SK-N-SH treated with all-trans-retinoic acid at 6 μM for 48 hours (cell line): Measurements from ENCODE around the gene PRRC1.

Experiments
- ATAC-seq: fragments of 200-7000 bp; cut with Tn5 transposase; 3 replicates; pipeline ENCODE4 v1.9.1; 2020; ENCODE audit warnings: mild to moderate bottlenecking, moderate library complexity
- ARNTL ChIP-seq: fragments of 450-650 bp; formaldehyde crosslinking; IDR thresholded peaks from 2 replicates; pipeline ENCODE4 v1.5.0; 2020; ENCODE audit warnings: low read depth, mild to moderate bottlenecking, moderate library complexity, borderline replicate concordance
- BACH2 ChIP-seq: fragments of 250-450 bp; sonication (Bioruptor Pico); IDR thresholded peaks from 2 replicates; pipeline ENCODE4 v1.9.0; 2021; ENCODE audit warnings: mild to moderate bottlenecking, borderline replicate concordance
- CREB5 ChIP-seq: fragments of 250-450 bp; sonication (Bioruptor Pico); IDR thresholded peaks from 2 replicates; pipeline ENCODE4 v1.5.1; 2020; ENCODE audit warnings: low read depth, mild to moderate bottlenecking, moderate library complexity
- CSDC2 ChIP-seq: fragments of 250-450 bp; sonication (Bioruptor Pico); IDR thresholded peaks from 2 replicates; pipeline ENCODE4 v1.5.0; 2020; ENCODE audit warnings: mild to moderate bottlenecking, moderate library complexity
- CSRNP3 ChIP-seq: fragments of 250-450 bp; sonication (Bioruptor Pico); IDR thresholded peaks from 2 replicates; pipeline ENCODE4 v1.5.1; 2021; ENCODE audit warnings: mild to moderate bottlenecking, moderate library complexity
- ESRRG ChIP-seq: fragments of 250-450 bp; sonication (Bioruptor Pico); IDR thresholded peaks from 2 replicates; pipeline ENCODE4 v1.6.1; 2021; ENCODE audit warnings: mild to moderate bottlenecking
- GLIS3 ChIP-seq: fragments of 250-450 bp; sonication (Bioruptor Pico); IDR thresholded peaks from 2 replicates; pipeline ENCODE4 v1.5.0; 2020; ENCODE audit warnings: mild to moderate bottlenecking, moderate library complexity
- ISL1 ChIP-seq: fragments of 250-450 bp; sonication (Bioruptor Pico); IDR thresholded peaks from 2 replicates; pipeline ENCODE4 v2.1.2; 2022; ENCODE audit warnings: mild to moderate bottlenecking, moderate library complexity
- OSR1 ChIP-seq: fragments of 250-450 bp; sonication (Bioruptor Pico); IDR thresholded peaks from 2 replicates; pipeline ENCODE4 v1.8.0; 2022; ENCODE audit warnings: moderate library complexity, mild to moderate bottlenecking, inconsistent platforms
- PATZ1 ChIP-seq: fragments of 250-450 bp; sonication (Bioruptor Pico); IDR thresholded peaks from 2 replicates; pipeline ENCODE4 v1.8.0; 2020; ENCODE audit warnings: mild to moderate bottlenecking, moderate library complexity, borderline replicate concordance
- POU6F1 ChIP-seq: fragments of 250-450 bp; sonication (Bioruptor Pico); IDR thresholded peaks from 2 replicates; pipeline ENCODE4 v1.8.0; 2021; ENCODE audit warnings: low read depth, mild to moderate bottlenecking, moderate library complexity, borderline replicate concordance
- PPARA ChIP-seq: fragments of 250-450 bp; sonication (Bioruptor Pico); IDR thresholded peaks from 2 replicates; pipeline ENCODE4 v1.5.0; 2020; ENCODE audit warnings: mild to moderate bottlenecking, borderline replicate concordance
- RARB ChIP-seq: fragments of 250-450 bp; sonication (Bioruptor Pico); IDR thresholded peaks from 2 replicates; pipeline ENCODE4 v1.8.0; 2021; ENCODE audit warnings: mild to moderate bottlenecking, moderate library complexity
- SNAI2 ChIP-seq: fragments of 250-450 bp; sonication (Bioruptor Pico); IDR thresholded peaks from 2 replicates; pipeline ENCODE4 v1.5.0; 2020; ENCODE audit warnings: mild to moderate bottlenecking, moderate library complexity
- TCF4 ChIP-seq: fragments of 250-450 bp; sonication (Bioruptor Pico); IDR thresholded peaks from 2 replicates; pipeline ENCODE4 v1.8.0; 2021; ENCODE audit warnings: mild to moderate bottlenecking, moderate library complexity, borderline replicate concordance
- TOX ChIP-seq: fragments of 250-450 bp; sonication (Bioruptor Pico); IDR thresholded peaks from 2 replicates; pipeline ENCODE4 v1.8.0; 2021; ENCODE audit warnings: mild to moderate bottlenecking, moderate library complexity, borderline replicate concordance
- TSHZ2 ChIP-seq: fragments of 250-450 bp; sonication (Bioruptor Pico); IDR thresholded peaks from 2 replicates; pipeline ENCODE4 v1.5.0; 2020; ENCODE audit warnings: mild to moderate bottlenecking, moderate library complexity
- ZC3H10 ChIP-seq: fragments of 250-450 bp; sonication (Bioruptor Pico); IDR thresholded peaks from 2 replicates; pipeline ENCODE4 v1.5.1; 2021; ENCODE audit warnings: mild to moderate bottlenecking, moderate library complexity
- ZFP3 ChIP-seq: fragments of 250-450 bp; sonication (Bioruptor Pico); IDR thresholded peaks from 2 replicates; pipeline ENCODE4 v1.5.0; 2020; ENCODE audit warnings: mild to moderate bottlenecking, moderate library complexity
- ZFP30 ChIP-seq: fragments of 450-650 bp; formaldehyde crosslinking; IDR thresholded peaks from 2 replicates; pipeline ENCODE4 v1.5.0; 2022; ENCODE audit warnings: mild to moderate bottlenecking, moderate library complexity
- ZNF565 ChIP-seq: fragments of 450-650 bp; formaldehyde crosslinking; conservative IDR thresholded peaks from 2 replicates; pipeline ENCODE4 v1.5.0; 2020; ENCODE audit warnings: low read depth, mild to moderate bottlenecking, moderate library complexity
- ZNF70 ChIP-seq: fragments of 450-650 bp; formaldehyde crosslinking; IDR thresholded peaks from 2 replicates; pipeline ENCODE4 v1.5.0; 2020; ENCODE audit warnings: mild to moderate bottlenecking, moderate library complexity
- ZNF8 ChIP-seq: fragments of 450-650 bp; formaldehyde crosslinking; IDR thresholded peaks from 2 replicates; pipeline ENCODE4 v1.5.0; 2020; ENCODE audit warnings: mild to moderate bottlenecking, moderate library complexity

The PRRC1 gene

GRCh38 chr5:127574852-127575679, 57.6 kb downstream of the PRRC1 start:
- no peak for ATAC-seq
- TF ChIP-seq TOX (CRISPR knock-in tag) (no peak), GLIS3 (no peak), ZFP3 (CRISPR knock-in tag) (no peak), ARNTL (no peak), CREB5 (CRISPR knock-in tag) (no peak), PPARA (CRISPR knock-in tag) (no peak)

GRCh38 chr5:127577458-127577857, 60.0 kb downstream of the PRRC1 start:
- ATAC-seq: no peak
- TF ChIP-seq PPARA (CRISPR knock-in tag): no peak
- no peak for TF ChIP-seq ZNF565 (CRISPR knock-in tag)
- no peak for TF ChIP-seq ZFP3 (CRISPR knock-in tag)
- TF ChIP-seq ARNTL: no peak
- TF ChIP-seq TOX (CRISPR knock-in tag): no peak
- no peak for TF ChIP-seq ISL1
- no peak for TF ChIP-seq ESRRG (CRISPR knock-in tag)
- TF ChIP-seq POU6F1 (CRISPR knock-in tag): no peak
- TF ChIP-seq TSHZ2 (CRISPR knock-in tag): no peak
- no peak for TF ChIP-seq PATZ1 (CRISPR knock-in tag)

GRCh38 chr5:127580731-127581130, 63.3 kb downstream of the PRRC1 start:
- no peak for ATAC-seq
- TF ChIP-seq TCF4 (CRISPR knock-in tag): no peak

- no peak for ATAC-seq
- TF ChIP-seq OSR1 (CRISPR knock-in tag) (no peak), CSDC2 (CRISPR knock-in tag) (no peak), ZFP30 (no peak), GLIS3 (no peak), RARB (CRISPR knock-in tag) (no peak), TCF4 (CRISPR knock-in tag) (no peak), CSRNP3 (CRISPR knock-in tag) (no peak), ZFP3 (CRISPR knock-in tag) (no peak), PATZ1 (CRISPR knock-in tag) (no peak), ZNF8 (CRISPR knock-in tag) (no peak), ZNF565 (CRISPR knock-in tag) (no peak), ESRRG (CRISPR knock-in tag) (no peak), ZNF70 (CRISPR knock-in tag) (no peak), ARNTL (no peak), ISL1 (no peak), ZC3H10 (no peak), SNAI2 (CRISPR knock-in tag) (no peak), BACH2 (CRISPR knock-in tag) (no peak), CREB5 (CRISPR knock-in tag) (no peak)
Measured at GRCh38 chr5:127581450-127581849, 64.0 kb downstream of the PRRC1 start.
